Endodermal cell (in vitro differentiated cells): ENCODE results near the gene IQCK. TPM values are rescaled to one million over a fixed set of nuclear protein-coding genes. Genes with fewer than 3 reads are reported as not detected.

Experiments used
- DNase-seq: peaks from one replicate; pipeline ENCODE4 v3.0.0-alpha.2; 2017
- H3K27ac ChIP-seq: 2 replicates; pipeline ENCODE4 v1.5.1; 2013; ENCODE audit warnings: mild to moderate bottlenecking, low read depth, low read length, moderate library complexity
- H3K27me3 ChIP-seq: 2 replicates; pipeline ENCODE4 v1.6.1; 2013; ENCODE audit warnings: mild to moderate bottlenecking, low read length, moderate library complexity; ENCODE audit not compliant: insufficient read depth, control insufficient read depth, poor library complexity, severe bottlenecking
- H3K36me3 ChIP-seq: 2 replicates; pipeline ENCODE4 v1.7.0; 2013; ENCODE audit warnings: mild to moderate bottlenecking, low read length, moderate library complexity; ENCODE audit not compliant: control insufficient read depth, insufficient read depth
- H3K4me1 ChIP-seq: one replicate; pipeline ENCODE4 v1.7.0; 2013; ENCODE audit warnings: low read length; ENCODE audit not compliant: control insufficient read depth, insufficient read depth
- H3K4me3 ChIP-seq: 2 replicates; pipeline ENCODE4 v1.5.1; 2013; ENCODE audit warnings: mild to moderate bottlenecking, low read length, moderate library complexity
- H3K9ac ChIP-seq: 2 replicates; pipeline ENCODE4 v1.6.1; 2013; ENCODE audit warnings: mild to moderate bottlenecking, low read length, moderate library complexity; ENCODE audit not compliant: poor library complexity, severe bottlenecking; ENCODE audit errors: extremely low read depth
- H3K9me3 ChIP-seq: 2 replicates; pipeline ENCODE4 v1.6.1; 2013; ENCODE audit warnings: mild to moderate bottlenecking, low read length, moderate library complexity; ENCODE audit not compliant: control insufficient read depth
- H3K27ac Mint-ChIP-seq: 2 replicates; pipeline ENCODE4 v1.8.0; 2020; ENCODE audit warnings: mixed read lengths
- H3K27me3 Mint-ChIP-seq: 2 replicates; pipeline ENCODE4 v1.8.0; 2021; ENCODE audit warnings: mild to moderate bottlenecking, mixed read lengths; ENCODE audit not compliant: insufficient read depth
- H3K36me3 Mint-ChIP-seq: 2 replicates; pipeline ENCODE4 v1.8.0; 2020; ENCODE audit warnings: low read depth, mixed read lengths
- H3K4me1 Mint-ChIP-seq: 2 replicates; pipeline ENCODE4 v1.8.0; 2020; ENCODE audit warnings: mixed read lengths
- H3K4me3 Mint-ChIP-seq: 2 replicates; pipeline ENCODE4 v1.8.0; 2020; ENCODE audit warnings: mild to moderate bottlenecking, moderate library complexity, mixed read lengths
- H3K9me3 Mint-ChIP-seq: 2 replicates; pipeline ENCODE4 v1.8.0; 2020; ENCODE audit warnings: mild to moderate bottlenecking, mixed read lengths
- WGBS, 2 experiments: methylation state at CpG; one replicate each; pipeline versions ENCODE4 v1.1.5 to v1.1.7; 2013; ENCODE audit warnings: missing lambda C conversion rate in 2 of 2, mixed read lengths in 1 of 2; ENCODE audit not compliant: insufficient coverage in 1 of 2, insufficient read length in 1 of 2; 5-methylcytosine and 5-hydroxymethylcytosine counted together
- total RNA-seq, 2 donors: library from RNA; stranded (reverse); fragmentation: NEBNext Ultra II Directional in 1 of 2; extraction: Animal tissue kit (Norgen Biotek cat#: 25700) in 1 of 2; gene quantifications; 2 replicates in 1 of 2; 3 replicates in 1 of 2; pipeline ENCODE4 v1.2.1, GENCODE V29; 2021
- TF ChIP-seq, protein P1 (sequence below): fragments of 200-600 bp; sonication (generic); conservative IDR thresholded peaks from 2 replicates; pipeline ENCODE4 v1.5.0; 2021; ENCODE audit warnings: antibody characterized with exemption, mild to moderate bottlenecking

Gene IQCK
- total RNA-seq, 2 donors from 2014 or later = 21.1 to 30.1 TPM

DNA sequence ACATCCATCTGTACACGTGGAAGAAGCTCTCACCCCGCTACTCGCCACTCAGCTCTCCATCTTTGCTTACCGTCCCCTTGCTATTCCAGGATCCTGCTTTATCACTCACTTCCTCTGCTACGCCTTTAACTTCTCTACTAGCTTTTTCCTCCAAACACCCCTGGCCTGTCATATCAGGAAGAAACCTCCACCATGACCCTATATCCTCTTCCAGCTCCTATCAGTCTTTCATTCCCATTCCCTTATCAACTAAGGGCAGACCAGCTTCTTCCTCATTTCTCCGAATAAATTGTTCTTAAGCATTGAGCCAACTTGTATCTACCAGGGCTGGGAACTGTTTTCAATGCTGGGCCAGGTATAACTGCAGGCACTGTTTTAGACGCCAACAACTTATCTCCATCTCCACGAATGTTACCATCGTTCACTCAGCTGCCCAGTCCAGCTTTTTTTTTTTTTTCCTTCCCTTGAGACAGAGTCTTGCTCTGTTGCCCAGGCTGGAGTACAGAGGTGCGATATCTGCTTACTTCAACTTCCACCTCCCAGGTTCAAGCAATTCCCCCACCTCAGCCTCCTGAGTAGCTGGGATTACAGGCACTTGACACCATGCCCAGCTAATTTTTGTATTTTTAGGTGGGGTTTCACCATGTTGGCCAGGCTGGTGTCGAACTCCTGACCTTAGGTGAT lies 4.3 kb downstream of the IQCK start:
- no peak overlapping the region for H3K4me3 ChIP-seq
- H3K4me1 ChIP-seq = peaks cover 3% of the 10 kb centered on the region
- Mint-ChIP-seq H3K4me1 (peaks cover 38% of the 10 kb centered on the region), H3K36me3 (peaks cover 6% of the 10 kb centered on the region), H3K4me3 (no peak overlapping the region), H3K27me3 (no peaks in the 10 kb centered on the region), H3K9me3 (peaks cover 1% of the 10 kb centered on the region), H3K27ac (peak overlapping the region; percentile 17)
- 84 to 90% methylated on average over 10 to 11 of the region's 11 CpGs for WGBS, 2 experiments
- TF ChIP-seq, protein P1, sequence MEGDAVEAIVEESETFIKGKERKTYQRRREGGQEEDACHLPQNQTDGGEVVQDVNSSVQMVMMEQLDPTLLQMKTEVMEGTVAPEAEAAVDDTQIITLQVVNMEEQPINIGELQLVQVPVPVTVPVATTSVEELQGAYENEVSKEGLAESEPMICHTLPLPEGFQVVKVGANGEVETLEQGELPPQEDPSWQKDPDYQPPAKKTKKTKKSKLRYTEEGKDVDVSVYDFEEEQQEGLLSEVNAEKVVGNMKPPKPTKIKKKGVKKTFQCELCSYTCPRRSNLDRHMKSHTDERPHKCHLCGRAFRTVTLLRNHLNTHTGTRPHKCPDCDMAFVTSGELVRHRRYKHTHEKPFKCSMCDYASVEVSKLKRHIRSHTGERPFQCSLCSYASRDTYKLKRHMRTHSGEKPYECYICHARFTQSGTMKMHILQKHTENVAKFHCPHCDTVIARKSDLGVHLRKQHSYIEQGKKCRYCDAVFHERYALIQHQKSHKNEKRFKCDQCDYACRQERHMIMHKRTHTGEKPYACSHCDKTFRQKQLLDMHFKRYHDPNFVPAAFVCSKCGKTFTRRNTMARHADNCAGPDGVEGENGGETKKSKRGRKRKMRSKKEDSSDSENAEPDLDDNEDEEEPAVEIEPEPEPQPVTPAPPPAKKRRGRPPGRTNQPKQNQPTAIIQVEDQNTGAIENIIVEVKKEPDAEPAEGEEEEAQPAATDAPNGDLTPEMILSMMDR = no peak
- no peaks in the 10 kb centered on the region for H3K36me3 ChIP-seq
- no peak for DNase-seq
- H3K27ac ChIP-seq = no peak overlapping the region
- no peak overlapping the region for H3K9ac ChIP-seq
- no peaks in the 10 kb centered on the region for H3K9me3 ChIP-seq
- no peaks in the 10 kb centered on the region for H3K27me3 ChIP-seq

DNA sequence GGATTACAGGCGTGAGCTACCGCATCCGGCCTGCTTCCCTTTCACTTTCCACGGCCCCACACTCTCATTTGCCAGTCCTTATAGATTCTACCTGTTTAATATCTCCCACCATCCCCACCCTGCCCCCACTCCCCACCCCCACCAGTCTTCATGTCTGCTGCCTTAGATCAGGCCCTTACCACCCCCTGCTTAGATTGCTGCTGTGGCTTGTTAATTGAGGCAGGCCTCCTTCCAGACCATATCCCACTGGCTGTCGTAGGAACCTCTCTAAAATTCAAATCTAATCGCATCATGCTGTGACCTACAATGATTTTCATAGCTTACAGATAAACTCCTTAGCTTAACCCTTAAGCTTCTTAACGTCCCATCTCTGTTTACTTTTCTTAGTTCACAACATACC lies 4.9 kb downstream of the IQCK start:
- no peaks in the 10 kb centered on the region for H3K9me3 ChIP-seq
- Mint-ChIP-seq H3K9me3 (peaks cover 1% of the 10 kb centered on the region), H3K27me3 (no peaks in the 10 kb centered on the region), H3K4me1 (peaks cover 38% of the 10 kb centered on the region), H3K27ac (peak overlapping the region; percentile 35), H3K4me3 (no peak overlapping the region), H3K36me3 (peaks cover 6% of the 10 kb centered on the region)
- H3K27me3 ChIP-seq = no peaks in the 10 kb centered on the region
- no peak overlapping the region for H3K9ac ChIP-seq
- WGBS, 2 experiments = 31 to 39% methylated on average over 3 to 7 of the region's 7 CpGs
- H3K4me1 ChIP-seq = peaks cover 3% of the 10 kb centered on the region
- peak; percentile 76 for DNase-seq
- TF ChIP-seq, protein P1 = no peak
- no peak overlapping the region for H3K27ac ChIP-seq
- no peaks in the 10 kb centered on the region for H3K36me3 ChIP-seq
- no peak overlapping the region for H3K4me3 ChIP-seq

DNA sequence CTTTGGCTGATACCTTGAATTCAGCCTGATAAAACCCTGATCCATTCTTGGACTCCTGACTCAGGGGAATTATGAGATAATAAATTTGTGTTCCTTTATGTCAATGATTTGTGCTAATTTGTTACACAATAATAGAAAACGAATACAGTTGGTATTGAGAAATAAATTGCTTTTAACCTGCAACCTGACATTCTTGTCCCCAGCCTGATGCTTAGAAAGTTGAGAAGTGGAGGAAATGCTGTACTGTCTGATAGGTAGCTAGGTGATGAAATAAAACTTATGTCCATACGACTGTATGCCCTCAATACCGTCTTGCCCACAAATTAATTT lies 10.5 kb downstream of the IQCK start:
- Mint-ChIP-seq H3K27ac (no peak overlapping the region), H3K36me3 (peaks cover 32% of the 10 kb centered on the region), H3K4me1 (peaks cover 6% of the 10 kb centered on the region), H3K27me3 (no peaks in the 10 kb centered on the region), H3K4me3 (no peak overlapping the region), H3K9me3 (peaks cover 1% of the 10 kb centered on the region)
- no peaks in the 10 kb centered on the region for H3K4me1 ChIP-seq
- no peak for DNase-seq
- H3K27me3 ChIP-seq = no peaks in the 10 kb centered on the region
- no peaks in the 10 kb centered on the region for H3K9me3 ChIP-seq
- H3K36me3 ChIP-seq = peaks cover 15% of the 10 kb centered on the region
- WGBS, 2 experiments = 96 to 100% methylated on average over 3 of the region's 3 CpGs
- TF ChIP-seq, protein P1 = no peak
- H3K9ac ChIP-seq = no peak overlapping the region
- no peak overlapping the region for H3K27ac ChIP-seq
- no peak overlapping the region for H3K4me3 ChIP-seq
